Smooth muscle cell (in vitro differentiated cells): Measurements from ENCODE around the gene IP6K3. TPM values are rescaled to one million over a fixed set of nuclear protein-coding genes. Genes with fewer than 3 reads are reported as not detected.

Experiments used
- DNase-seq: peaks from one replicate; lab custom pipeline; 2025; ENCODE audit not compliant: unreplicated experiment; lab: John Stamatoyannopoulos, UW
- H2AFZ ChIP-seq: fragments of 200-600 bp; sonication (generic); 2 replicates; pipeline ENCODE4 v1.6.0; 2016; ENCODE audit warnings: antibody characterized with exemption, low read depth, mild to moderate bottlenecking
- H3F3A ChIP-seq: fragments of 200-600 bp; sonication (generic); 2 replicates; pipeline ENCODE4 v1.6.0; 2017; ENCODE audit warnings: antibody characterized with exemption, low read depth
- H3K27ac ChIP-seq: fragments of 200-600 bp; sonication (generic); 2 replicates; pipeline ENCODE4 v1.5.1; 2016; ENCODE audit warnings: low read depth, mild to moderate bottlenecking
- H3K27me3 ChIP-seq: fragments of 200-600 bp; sonication (generic); 2 replicates; pipeline ENCODE4 v1.6.1; 2016; ENCODE audit warnings: low read depth, mild to moderate bottlenecking
- H3K36me3 ChIP-seq: fragments of 200-600 bp; sonication (generic); 2 replicates; pipeline ENCODE4 v1.5.1; 2016; ENCODE audit warnings: low read depth
- H3K4me1 ChIP-seq: fragments of 200-600 bp; sonication (generic); 2 replicates; pipeline ENCODE4 v1.5.1; 2016; ENCODE audit warnings: low read depth
- H3K4me2 ChIP-seq: fragments of 200-600 bp; sonication (generic); 2 replicates; pipeline ENCODE4 v1.6.0; 2016; ENCODE audit warnings: mild to moderate bottlenecking
- H3K4me3 ChIP-seq: fragments of 200-600 bp; sonication (generic); 2 replicates; pipeline ENCODE4 v1.5.1; 2016; ENCODE audit warnings: mild to moderate bottlenecking
- H3K79me2 ChIP-seq: fragments of 200-600 bp; sonication (generic); 2 replicates; pipeline ENCODE4 v1.6.0; 2016; ENCODE audit warnings: low read depth, mild to moderate bottlenecking
- H3K9ac ChIP-seq: fragments of 200-600 bp; sonication (generic); 2 replicates; pipeline ENCODE4 v1.6.0; 2016; ENCODE audit warnings: low read depth
- H3K9me3 ChIP-seq: fragments of 200-600 bp; sonication (generic); replicated peaks from 2 replicates; pipeline ENCODE4 v1.5.1; 2016; ENCODE audit warnings: low read depth
- H4K20me1 ChIP-seq: fragments of 200-600 bp; sonication (generic); 2 replicates; pipeline ENCODE4 v1.6.0; 2016; ENCODE audit warnings: low read depth
- WGBS: methylation state at CpG from one replicate; pipeline ENCODE4 v1.1.7; 2016; ENCODE audit warnings: low lambda C conversion rate; 5-methylcytosine and 5-hydroxymethylcytosine counted together
- polyA plus RNA-seq: library from polyadenylated mRNA; unstranded; fragments of >200 nt; fragmentation: Nextera tagmentation; extraction: Ambion mirVana; gene quantifications from 2 replicates; pipeline ENCODE4 v1.2.1, GENCODE V29; 2016
- total RNA-seq: library from RNA; depleted of rRNA; stranded (reverse); fragments of >200 nt; gene quantifications from 2 replicates; pipeline ENCODE4 v1.2.3, GENCODE V29; 2014
- TF ChIP-seq, protein P1 (sequence below): fragments of 200-600 bp; sonication (generic); IDR thresholded peaks from 2 replicates; pipeline ENCODE4 v1.5.1; 2017; ENCODE audit warnings: borderline replicate concordance, mild to moderate bottlenecking, antibody characterized with exemption; ENCODE audit not compliant: insufficient read depth, poor library complexity, severe bottlenecking

Gene IP6K3
- total and polyA plus RNA-seq, 2 experiments from 2014 or later, result 2.6 to 5.6 TPM

DNA sequence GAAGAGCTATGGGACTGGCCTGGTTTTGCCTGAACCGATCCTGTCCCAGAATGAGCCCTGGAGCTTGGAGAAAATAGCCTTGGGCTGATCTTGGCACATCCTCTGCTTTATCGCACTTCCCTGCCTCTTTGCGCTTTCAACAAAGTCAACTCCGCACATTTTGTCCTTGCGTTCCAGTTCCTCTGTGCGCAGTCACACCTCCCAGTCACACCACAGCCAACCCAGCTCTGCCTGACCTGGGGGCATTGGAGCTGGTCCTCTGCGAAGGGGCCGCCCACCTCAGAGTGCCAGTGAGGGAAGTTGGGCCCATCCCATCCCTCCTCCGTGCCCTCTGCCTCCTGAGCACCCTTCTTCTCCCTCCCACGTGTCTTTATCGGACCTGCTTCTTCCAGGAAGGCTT lies 18.3 kb downstream of the IP6K3 start:
- DNase-seq, result no peak
- no peaks in the 10 kb centered on the region for H3F3A ChIP-seq
- H3K27me3 ChIP-seq, result no peaks in the 10 kb centered on the region
- H3K9me3 ChIP-seq, result no peaks in the 10 kb centered on the region
- no peaks in the 10 kb centered on the region for H3K36me3 ChIP-seq
- no peak overlapping the region for H3K9ac ChIP-seq
- no peak overlapping the region for H3K4me2 ChIP-seq
- no peaks in the 10 kb centered on the region for H3K4me1 ChIP-seq
- no peak overlapping the region for H3K4me3 ChIP-seq
- no peak overlapping the region for H3K27ac ChIP-seq
- no peak overlapping the region for H2AFZ ChIP-seq
- H3K79me2 ChIP-seq, result no peaks in the 10 kb centered on the region
- H4K20me1 ChIP-seq, result no peaks in the 10 kb centered on the region
- TF ChIP-seq, protein P1, sequence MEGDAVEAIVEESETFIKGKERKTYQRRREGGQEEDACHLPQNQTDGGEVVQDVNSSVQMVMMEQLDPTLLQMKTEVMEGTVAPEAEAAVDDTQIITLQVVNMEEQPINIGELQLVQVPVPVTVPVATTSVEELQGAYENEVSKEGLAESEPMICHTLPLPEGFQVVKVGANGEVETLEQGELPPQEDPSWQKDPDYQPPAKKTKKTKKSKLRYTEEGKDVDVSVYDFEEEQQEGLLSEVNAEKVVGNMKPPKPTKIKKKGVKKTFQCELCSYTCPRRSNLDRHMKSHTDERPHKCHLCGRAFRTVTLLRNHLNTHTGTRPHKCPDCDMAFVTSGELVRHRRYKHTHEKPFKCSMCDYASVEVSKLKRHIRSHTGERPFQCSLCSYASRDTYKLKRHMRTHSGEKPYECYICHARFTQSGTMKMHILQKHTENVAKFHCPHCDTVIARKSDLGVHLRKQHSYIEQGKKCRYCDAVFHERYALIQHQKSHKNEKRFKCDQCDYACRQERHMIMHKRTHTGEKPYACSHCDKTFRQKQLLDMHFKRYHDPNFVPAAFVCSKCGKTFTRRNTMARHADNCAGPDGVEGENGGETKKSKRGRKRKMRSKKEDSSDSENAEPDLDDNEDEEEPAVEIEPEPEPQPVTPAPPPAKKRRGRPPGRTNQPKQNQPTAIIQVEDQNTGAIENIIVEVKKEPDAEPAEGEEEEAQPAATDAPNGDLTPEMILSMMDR, result no peak
- 89% methylated on average over 11 of the region's 11 CpGs for WGBS

DNA sequence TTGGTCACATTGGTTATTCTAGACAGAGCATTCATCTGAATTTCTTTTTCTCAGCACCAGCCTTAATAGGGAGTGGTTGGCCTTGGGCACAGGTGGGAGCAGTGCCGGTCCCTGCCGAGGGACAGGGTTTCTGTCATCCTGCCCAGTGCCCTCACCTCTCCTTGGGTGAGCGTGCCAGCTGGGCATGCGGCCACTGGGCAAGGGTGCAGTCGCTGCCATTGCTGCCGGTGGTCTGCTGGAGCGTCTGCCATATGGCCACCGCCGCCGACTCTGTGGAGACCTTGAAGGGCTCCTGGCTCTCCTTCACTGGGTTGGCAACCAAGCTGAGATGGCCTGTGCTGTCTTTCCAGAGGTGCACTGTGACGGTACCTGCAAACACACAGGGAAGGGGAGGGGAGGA lies 18.8 kb downstream of the IP6K3 start:
- H3K79me2 ChIP-seq, result no peaks in the 10 kb centered on the region
- no peak overlapping the region for H2AFZ ChIP-seq
- no peak for DNase-seq
- H3K27me3 ChIP-seq, result no peaks in the 10 kb centered on the region
- TF ChIP-seq, protein P1, result no peak
- WGBS, result 93% methylated on average over 11 of the region's 11 CpGs
- H3K36me3 ChIP-seq, result no peaks in the 10 kb centered on the region
- H3K4me2 ChIP-seq, result no peak overlapping the region
- no peak overlapping the region for H3K4me3 ChIP-seq
- no peaks in the 10 kb centered on the region for H4K20me1 ChIP-seq
- H3K4me1 ChIP-seq, result no peaks in the 10 kb centered on the region
- H3K9me3 ChIP-seq, result no peaks in the 10 kb centered on the region
- H3F3A ChIP-seq, result no peaks in the 10 kb centered on the region
- H3K9ac ChIP-seq, result no peak overlapping the region
- no peak overlapping the region for H3K27ac ChIP-seq

DNA sequence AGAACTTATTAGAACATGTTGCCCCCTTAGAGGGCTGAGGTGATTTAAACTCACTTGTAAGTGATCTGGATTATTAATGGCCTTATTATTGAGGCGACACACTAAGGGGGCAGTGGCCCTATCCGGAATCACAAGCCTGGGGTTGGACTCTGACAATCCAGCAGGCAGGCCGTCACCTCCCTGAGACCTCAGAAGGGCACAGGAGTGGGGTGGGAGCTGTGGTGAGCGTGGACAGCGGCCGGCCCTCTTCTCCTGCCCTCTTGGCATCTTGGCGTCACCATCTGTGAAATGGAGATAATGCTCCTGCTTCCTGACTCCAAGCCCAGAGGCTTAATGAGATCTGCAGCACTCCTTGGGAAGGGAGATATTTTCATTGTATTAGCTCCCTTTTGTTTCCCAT lies 19.6 kb downstream of the IP6K3 start:
- H3K4me2 ChIP-seq, result no peak overlapping the region
- H4K20me1 ChIP-seq, result no peaks in the 10 kb centered on the region
- no peaks in the 10 kb centered on the region for H3K27me3 ChIP-seq
- no peak overlapping the region for H3K4me3 ChIP-seq
- no peak overlapping the region for H2AFZ ChIP-seq
- no peaks in the 10 kb centered on the region for H3K79me2 ChIP-seq
- WGBS, result 89% methylated on average over 7 of the region's 7 CpGs
- H3K27ac ChIP-seq, result no peak overlapping the region
- H3K36me3 ChIP-seq, result no peaks in the 10 kb centered on the region
- no peaks in the 10 kb centered on the region for H3K4me1 ChIP-seq
- H3K9me3 ChIP-seq, result no peaks in the 10 kb centered on the region
- TF ChIP-seq, protein P1, result no peak
- no peaks in the 10 kb centered on the region for H3F3A ChIP-seq
- no peak overlapping the region for H3K9ac ChIP-seq
- no peak for DNase-seq

DNA sequence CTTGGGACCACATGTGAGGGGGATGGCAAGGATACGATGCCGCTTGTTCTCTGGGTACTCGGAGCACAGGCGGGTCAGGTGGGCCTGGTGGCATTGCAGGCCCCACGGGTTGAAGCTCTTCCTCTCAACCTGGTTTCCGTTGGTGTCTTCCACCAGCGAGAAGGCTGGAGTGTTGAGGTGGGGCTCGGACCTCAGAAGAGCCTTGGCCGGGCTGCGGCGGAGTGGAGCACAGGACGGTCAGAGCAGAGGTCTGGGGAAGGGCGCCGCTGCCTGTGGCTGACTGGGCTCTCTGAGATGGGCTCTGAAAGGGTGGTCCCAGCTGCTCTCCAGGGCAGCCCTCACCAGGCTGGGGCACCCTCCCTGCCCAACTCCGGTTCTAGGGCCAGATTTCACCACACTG lies 20.0 kb downstream of the IP6K3 start:
- no peak overlapping the region for H3K4me2 ChIP-seq
- no peak overlapping the region for H3K9ac ChIP-seq
- TF ChIP-seq, protein P1, result no peak
- H3F3A ChIP-seq, result no peaks in the 10 kb centered on the region
- no peaks in the 10 kb centered on the region for H4K20me1 ChIP-seq
- H3K27me3 ChIP-seq, result no peaks in the 10 kb centered on the region
- no peaks in the 10 kb centered on the region for H3K4me1 ChIP-seq
- H2AFZ ChIP-seq, result no peak overlapping the region
- WGBS, result 96% methylated on average over 15 of the region's 15 CpGs
- H3K79me2 ChIP-seq, result no peaks in the 10 kb centered on the region
- H3K36me3 ChIP-seq, result no peaks in the 10 kb centered on the region
- no peak overlapping the region for H3K4me3 ChIP-seq
- H3K27ac ChIP-seq, result no peak overlapping the region
- no peaks in the 10 kb centered on the region for H3K9me3 ChIP-seq
- DNase-seq, result no peak
